SH-SY5Y (cell line): ENCODE measurements around the gene CPSF4L.

ENCODE experiments used
- GATA2 ChIP-seq: IDR thresholded peaks from 2 replicates; pipeline ENCODE4 v1.6.1; 2011; ENCODE audit warnings: mild to moderate bottlenecking, low read depth, low read length
- GATA3 ChIP-seq: IDR thresholded peaks from 2 replicates; pipeline ENCODE4 v1.6.1; 2011; ENCODE audit warnings: low read depth, mild to moderate bottlenecking, low read length, moderate library complexity

- TF ChIP-seq GATA2 (no peak), GATA3 (no peak)
Observed at GRCh38 chr17:73230088-73230487, 31.6 kb downstream of the CPSF4L start.
